Thoracic aorta (tissue), 2 donors: ENCODE results near the gene BCR. TPM values are rescaled to one million over a fixed set of nuclear protein-coding genes. Genes with fewer than 3 reads are reported as not detected.

Source experiments
- ATAC-seq: fragments of 150-250 bp; one replicate; pipeline ENCODE4 v1.8.0; 2017; ENCODE audit warnings: low read depth; ENCODE audit not compliant: insufficient number of reproducible peaks, low FRiP score
- DNase-seq: peaks from one replicate; pipeline ENCODE4 v3.0.0-alpha.2; 2020; ENCODE audit warnings: low spot score
- H3K27ac ChIP-seq, 2 donors: fragments of 200-600 bp; sonication (generic); 1 replicate in 1 of 2; 2 replicates in 1 of 2; pipeline ENCODE4 v1.5.1; 2016; ENCODE audit warnings: mild to moderate bottlenecking in 2 of 2, moderate library complexity in 2 of 2
- H3K27me3 ChIP-seq: fragments of 200-600 bp; sonication (generic); replicated peaks from 2 replicates; pipeline ENCODE4 v1.6.0; 2016; ENCODE audit warnings: mild to moderate bottlenecking; ENCODE audit not compliant: insufficient read depth
- H3K36me3 ChIP-seq: fragments of 200-600 bp; sonication (generic); one replicate; pipeline ENCODE4 v1.5.1; 2016
- H3K4me1 ChIP-seq, 2 donors: fragments of 200-600 bp; sonication (generic); 1 replicate in 1 of 2; 2 replicates in 1 of 2; pipeline versions ENCODE4 v1.5.1 to v1.6.0; 2016; ENCODE audit warnings: low read depth in 2 of 2, mild to moderate bottlenecking in 1 of 2; ENCODE audit not compliant: control insufficient read depth in 1 of 2
- H3K4me3 ChIP-seq: fragments of 200-600 bp; sonication (generic); 2 replicates; pipeline ENCODE4 v1.5.1; 2016; ENCODE audit warnings: mild to moderate bottlenecking
- H3K9me3 ChIP-seq: fragments of 200-600 bp; sonication (generic); 2 replicates; pipeline ENCODE4 v1.5.1; 2016
- total RNA-seq, 2 donors: library from RNA; depleted of rRNA; stranded (reverse); fragments of >200 nt; gene quantifications; one replicate each; pipeline versions ENCODE4 v1.1.0 to v1.2.3, GENCODE V29; 2016
- TF ChIP-seq, protein P1 (sequence below): fragments of 200-600 bp; sonication (generic); IDR thresholded peaks from one replicate; pipeline ENCODE4 v1.5.1; 2019; ENCODE audit warnings: antibody characterized with exemption

BCR gene
- total RNA-seq, 2 donors from 2014 or later = 73.2 to 232 TPM

DNA sequence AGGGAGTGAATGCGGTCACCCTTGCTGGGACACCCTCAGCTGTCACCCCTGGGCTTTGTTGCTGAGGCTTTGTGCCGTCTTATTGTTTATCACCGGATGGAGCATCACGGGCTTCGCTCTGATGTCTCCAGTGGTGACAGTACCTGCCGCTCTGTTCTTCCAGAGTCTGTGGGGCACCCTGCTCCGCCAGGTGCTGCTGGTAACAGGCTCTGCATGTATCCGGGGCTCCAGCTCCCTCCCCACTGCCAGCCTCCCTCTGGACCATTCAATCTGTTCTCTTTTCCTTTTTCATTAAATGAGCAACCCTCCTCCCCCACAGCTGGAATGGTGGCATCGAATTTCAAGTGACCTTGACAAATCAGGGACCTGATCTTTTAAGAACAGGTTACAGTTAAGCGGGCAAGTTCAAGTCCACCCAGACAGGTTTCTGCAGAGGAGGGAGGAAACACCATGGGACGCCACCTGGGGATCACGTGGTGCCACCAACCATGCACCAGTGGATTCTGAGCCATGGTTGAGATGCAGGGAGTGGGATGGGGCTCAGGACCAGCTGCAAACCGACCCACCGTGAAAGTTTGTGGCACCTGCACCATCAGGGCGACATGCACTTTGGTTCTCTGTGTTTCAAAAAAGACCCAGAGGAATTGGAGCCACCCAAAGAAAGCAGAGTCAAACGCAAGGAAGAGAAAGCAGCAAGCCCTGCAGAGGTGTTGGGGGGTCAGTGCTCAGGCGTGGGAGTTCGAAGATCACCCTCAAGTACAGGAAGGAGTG lies 89.3 kb downstream of the BCR start:
- H3K36me3 ChIP-seq = peaks cover 59% of the 10 kb centered on the region
- TF ChIP-seq, protein P1, sequence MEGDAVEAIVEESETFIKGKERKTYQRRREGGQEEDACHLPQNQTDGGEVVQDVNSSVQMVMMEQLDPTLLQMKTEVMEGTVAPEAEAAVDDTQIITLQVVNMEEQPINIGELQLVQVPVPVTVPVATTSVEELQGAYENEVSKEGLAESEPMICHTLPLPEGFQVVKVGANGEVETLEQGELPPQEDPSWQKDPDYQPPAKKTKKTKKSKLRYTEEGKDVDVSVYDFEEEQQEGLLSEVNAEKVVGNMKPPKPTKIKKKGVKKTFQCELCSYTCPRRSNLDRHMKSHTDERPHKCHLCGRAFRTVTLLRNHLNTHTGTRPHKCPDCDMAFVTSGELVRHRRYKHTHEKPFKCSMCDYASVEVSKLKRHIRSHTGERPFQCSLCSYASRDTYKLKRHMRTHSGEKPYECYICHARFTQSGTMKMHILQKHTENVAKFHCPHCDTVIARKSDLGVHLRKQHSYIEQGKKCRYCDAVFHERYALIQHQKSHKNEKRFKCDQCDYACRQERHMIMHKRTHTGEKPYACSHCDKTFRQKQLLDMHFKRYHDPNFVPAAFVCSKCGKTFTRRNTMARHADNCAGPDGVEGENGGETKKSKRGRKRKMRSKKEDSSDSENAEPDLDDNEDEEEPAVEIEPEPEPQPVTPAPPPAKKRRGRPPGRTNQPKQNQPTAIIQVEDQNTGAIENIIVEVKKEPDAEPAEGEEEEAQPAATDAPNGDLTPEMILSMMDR = no peak
- H3K4me1 ChIP-seq = peaks cover 0 to 15% of the 10 kb centered on the region in 2 donors
- no peaks in the 10 kb centered on the region for H3K9me3 ChIP-seq
- H3K27me3 ChIP-seq = no peaks in the 10 kb centered on the region
- no peak overlapping the region for H3K27ac ChIP-seq
- H3K4me3 ChIP-seq = no peak overlapping the region
- DNase-seq (no peak), ATAC-seq (no peak)

DNA sequence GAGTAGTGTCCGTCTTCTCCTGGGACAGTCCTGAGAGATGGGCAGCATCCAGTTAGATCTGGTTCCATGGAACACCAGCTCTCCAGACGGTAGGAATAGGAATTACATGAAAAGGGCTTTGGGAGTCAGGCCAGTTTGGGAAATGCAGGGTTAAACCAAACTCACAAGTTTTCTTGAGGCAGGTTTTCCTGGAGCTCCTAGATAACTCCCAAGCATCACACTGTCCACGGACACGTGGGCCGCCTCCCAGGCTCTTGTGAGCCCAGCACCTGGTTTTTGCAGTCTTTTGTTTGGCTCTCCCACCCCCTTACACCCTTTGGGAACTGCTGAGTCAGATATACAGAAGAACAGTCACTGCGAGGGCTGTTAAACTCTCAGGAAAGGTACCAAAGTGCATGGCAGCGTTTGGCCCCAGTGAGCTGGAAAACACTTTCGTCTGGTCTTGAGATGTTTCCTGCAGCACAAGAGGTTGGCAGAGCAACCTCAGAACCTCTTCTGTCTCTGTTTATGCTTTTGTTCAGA lies 90.0 kb downstream of the BCR start:
- TF ChIP-seq, protein P1 = no peak
- H3K27ac ChIP-seq = no peak overlapping the region
- H3K4me1 ChIP-seq = peaks cover 0 to 8% of the 10 kb centered on the region in 2 donors
- DNase-seq = no peak
- peaks cover 60% of the 10 kb centered on the region for H3K36me3 ChIP-seq
- no peak overlapping the region for H3K4me3 ChIP-seq
- no peaks in the 10 kb centered on the region for H3K27me3 ChIP-seq
- no peak for ATAC-seq
- no peaks in the 10 kb centered on the region for H3K9me3 ChIP-seq

DNA sequence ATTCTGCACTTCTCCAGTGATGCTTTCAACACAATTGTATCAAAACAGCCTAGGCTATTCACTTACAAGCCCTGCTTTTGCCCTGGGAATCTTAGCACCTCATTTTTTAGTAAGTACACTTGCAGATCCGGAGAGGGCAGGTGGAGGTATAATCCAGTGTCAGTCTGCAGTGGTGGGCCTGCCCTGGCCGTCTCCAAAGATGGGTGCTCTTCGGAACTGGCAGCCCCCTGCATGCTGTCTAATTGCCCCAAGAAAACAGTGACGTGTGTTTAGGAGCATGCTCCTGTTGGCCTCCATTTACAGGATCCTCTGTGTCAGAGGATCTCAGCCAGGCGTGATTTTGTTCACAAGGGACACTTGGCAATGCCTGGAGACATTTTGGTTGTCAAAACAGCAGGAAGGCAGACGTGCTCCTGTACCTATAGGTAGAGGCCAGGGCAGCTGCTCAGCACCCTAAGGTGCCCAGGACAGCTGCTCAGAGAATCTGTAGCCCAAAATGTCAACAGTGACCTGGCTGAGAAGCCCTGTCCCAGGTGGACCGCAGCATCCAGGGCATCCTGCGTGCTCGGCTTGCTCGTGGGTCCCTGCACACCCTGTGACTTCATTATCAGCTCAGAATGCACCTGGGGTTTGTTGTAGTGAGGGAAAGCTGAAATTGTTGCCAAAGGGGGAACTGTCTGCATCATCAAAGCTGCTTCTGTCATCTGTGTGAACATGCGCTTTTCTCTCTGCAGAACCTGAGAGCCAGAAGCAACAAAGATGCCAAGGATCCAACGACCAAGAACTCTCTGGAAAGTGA lies 90.7 kb downstream of the BCR start:
- TF ChIP-seq, protein P1 = no peak
- Histone ChIP-seq H3K9me3 (no peaks in the 10 kb centered on the region), H3K27ac (no peak overlapping the region), H3K4me1 (peaks cover 0 to under 1% of the 10 kb centered on the region in 2 donors), H3K27me3 (no peaks in the 10 kb centered on the region), H3K36me3 (peaks cover 68% of the 10 kb centered on the region), H3K4me3 (no peak overlapping the region)
- no peak for ATAC-seq
- DNase-seq = no peak

DNA sequence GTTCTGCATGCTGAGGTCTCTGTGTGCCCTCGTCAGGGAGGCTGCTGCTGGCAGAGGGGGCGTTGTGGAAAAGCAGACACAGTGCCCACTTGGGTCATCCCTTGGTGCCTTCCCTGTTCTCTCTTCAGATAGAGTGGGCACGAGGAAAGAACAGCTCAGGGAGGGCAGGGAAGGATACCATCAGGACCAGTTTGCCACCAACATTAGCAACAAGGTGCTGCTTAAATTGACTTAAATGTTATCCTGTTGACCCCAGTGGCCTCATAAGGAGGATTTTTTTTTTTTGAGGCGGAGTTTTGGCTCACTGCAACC lies 91.2 kb downstream of the BCR start:
- no peak for ATAC-seq
- Histone ChIP-seq H3K27ac (no peak overlapping the region), H3K4me3 (no peak overlapping the region), H3K27me3 (no peaks in the 10 kb centered on the region), H3K36me3 (peaks cover 68% of the 10 kb centered on the region), H3K9me3 (no peaks in the 10 kb centered on the region), H3K4me1 (no peaks in the 10 kb centered on the region)
- no peak for DNase-seq
- TF ChIP-seq, protein P1 = no peak

DNA sequence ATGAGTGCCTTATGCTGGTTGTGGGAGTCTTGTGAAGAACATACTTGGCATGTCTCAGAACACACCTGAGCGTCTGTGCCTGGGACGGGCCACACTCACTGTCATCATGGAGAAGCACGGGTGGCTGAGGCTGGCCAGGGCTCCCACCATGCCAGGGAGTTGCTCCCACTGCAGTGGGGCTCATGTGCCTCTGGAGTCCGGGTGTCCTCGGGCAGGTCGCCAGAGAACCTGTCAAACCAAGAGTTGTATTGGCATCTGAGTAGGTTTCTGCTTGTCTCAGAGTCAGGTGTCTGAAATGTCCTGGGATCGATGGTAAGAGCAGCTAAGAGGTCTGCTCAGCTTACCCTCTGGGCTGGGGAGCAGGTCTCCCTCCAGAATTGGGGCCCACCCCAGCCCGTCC lies 92.1 kb downstream of the BCR start:
- Histone ChIP-seq H3K4me3 (no peak overlapping the region), H3K9me3 (no peaks in the 10 kb centered on the region), H3K27me3 (no peaks in the 10 kb centered on the region), H3K27ac (no peak overlapping the region), H3K4me1 (no peaks in the 10 kb centered on the region), H3K36me3 (peaks cover 68% of the 10 kb centered on the region)
- DNase-seq = no peak
- TF ChIP-seq, protein P1 = no peak
- no peak for ATAC-seq
